HEK293 (cell line): ENCODE data around the gene FXYD5.

Experiments
- BCL11B ChIP-seq: fragments of 450-650 bp; formaldehyde crosslinking; IDR thresholded peaks from 2 replicates; pipeline ENCODE4 v1.5.1; 2016; ENCODE audit warnings: low read depth, missing biosample characterization, missing genetic modification characterization
- ELK4 ChIP-seq: IDR thresholded peaks from 2 replicates; pipeline ENCODE4 v1.6.1; 2011; ENCODE audit warnings: mild to moderate bottlenecking, low read depth, low read length, borderline replicate concordance
- GFI1B ChIP-seq: fragments of 450-650 bp; formaldehyde crosslinking; IDR thresholded peaks from 2 replicates; pipeline ENCODE4 v1.5.1; 2016; ENCODE audit warnings: missing biosample characterization, missing genetic modification characterization
- GLIS2 ChIP-seq: fragments of 450-650 bp; formaldehyde crosslinking; IDR thresholded peaks from 2 replicates; pipeline ENCODE4 v1.5.1; 2016; ENCODE audit warnings: missing biosample characterization, missing genetic modification characterization
- KLF16 ChIP-seq: fragments of 450-650 bp; formaldehyde crosslinking; IDR thresholded peaks from 2 replicates; pipeline ENCODE4 v1.5.1; 2017; ENCODE audit warnings: missing biosample characterization, missing genetic modification characterization
- KLF7 ChIP-seq: fragments of 450-650 bp; formaldehyde crosslinking; IDR thresholded peaks from 2 replicates; pipeline ENCODE4 v1.5.1; 2016; ENCODE audit warnings: missing biosample characterization, missing genetic modification characterization, borderline replicate concordance
- PRDM1 ChIP-seq: fragments of 450-650 bp; formaldehyde crosslinking; IDR thresholded peaks from 2 replicates; pipeline ENCODE4; 2016; ENCODE audit warnings: missing biosample characterization, missing genetic modification characterization
- PRDM4 ChIP-seq: fragments of 450-650 bp; formaldehyde crosslinking; IDR thresholded peaks from 2 replicates; pipeline ENCODE4 v1.5.1; 2017; ENCODE audit warnings: missing biosample characterization, missing genetic modification characterization
- TCF7L2 ChIP-seq: IDR thresholded peaks from 2 replicates; pipeline ENCODE4 v1.6.1; 2011; ENCODE audit warnings: low read depth, mild to moderate bottlenecking, inconsistent platforms, low read length, moderate library complexity, borderline replicate concordance
- WT1 ChIP-seq: fragments of 450-650 bp; formaldehyde crosslinking; IDR thresholded peaks from 2 replicates; pipeline ENCODE4 v1.5.1; 2016; ENCODE audit warnings: missing biosample characterization, missing genetic modification characterization
- ZBTB20 ChIP-seq: fragments of 450-650 bp; formaldehyde crosslinking; IDR thresholded peaks from 2 replicates; pipeline ENCODE4 v1.5.1; 2016; ENCODE audit warnings: missing biosample characterization, missing genetic modification characterization
- ZNF155 ChIP-seq: fragments of 450-650 bp; formaldehyde crosslinking; IDR thresholded peaks from 2 replicates; pipeline ENCODE4 v1.5.1; 2016; ENCODE audit warnings: missing biosample characterization, missing genetic modification characterization
- ZNF211 ChIP-seq: fragments of 450-650 bp; formaldehyde crosslinking; IDR thresholded peaks from 2 replicates; pipeline ENCODE4 v1.5.1; 2016; ENCODE audit warnings: low read depth, missing biosample characterization, missing genetic modification characterization
- ZNF366 ChIP-seq: fragments of 450-650 bp; formaldehyde crosslinking; conservative IDR thresholded peaks from 2 replicates; pipeline ENCODE4 v1.5.1; 2016; ENCODE audit warnings: missing biosample characterization, missing genetic modification characterization
- ZNF548 ChIP-seq: fragments of 450-650 bp; formaldehyde crosslinking; IDR thresholded peaks from 2 replicates; pipeline ENCODE4 v1.5.1; 2016; ENCODE audit warnings: missing biosample characterization, missing genetic modification characterization
- ZNF555 ChIP-seq: fragments of 450-650 bp; formaldehyde crosslinking; conservative IDR thresholded peaks from 2 replicates; pipeline ENCODE4 v1.5.1; 2017; ENCODE audit warnings: missing biosample characterization, mild to moderate bottlenecking, missing genetic modification characterization, inconsistent platforms
- ZNF658 ChIP-seq: fragments of 450-650 bp; formaldehyde crosslinking; IDR thresholded peaks from 2 replicates; pipeline ENCODE4; 2016; ENCODE audit warnings: missing biosample characterization, missing genetic modification characterization
- ZNF704 ChIP-seq: fragments of 450-650 bp; formaldehyde crosslinking; IDR thresholded peaks from 2 replicates; pipeline ENCODE4 v1.5.1; 2016; ENCODE audit warnings: missing biosample characterization, missing genetic modification characterization
- ZNF791 ChIP-seq: fragments of 450-650 bp; formaldehyde crosslinking; IDR thresholded peaks from 2 replicates; pipeline ENCODE4 v1.5.1; 2016; ENCODE audit warnings: missing biosample characterization, missing genetic modification characterization
- ZSCAN4 ChIP-seq: fragments of 450-650 bp; formaldehyde crosslinking; IDR thresholded peaks from 2 replicates; pipeline ENCODE4 v1.5.1; 2017; ENCODE audit warnings: missing biosample characterization, missing genetic modification characterization
- TF ChIP-seq, protein P1 (sequence below): fragments of 450-650 bp; IDR thresholded peaks from 2 replicates; pipeline ENCODE4 v1.5.1; 2018; ENCODE audit warnings: missing biosample characterization, missing genetic modification characterization
- TF ChIP-seq, protein P2 (sequence below): fragments of 450-650 bp; formaldehyde crosslinking; IDR thresholded peaks from 2 replicates; pipeline ENCODE4 v1.5.1; 2017; ENCODE audit warnings: missing biosample characterization, missing genetic modification characterization
- TF ChIP-seq, protein P3 (sequence below): fragments of 450-650 bp; formaldehyde crosslinking; IDR thresholded peaks from 2 replicates; pipeline ENCODE4 v1.5.1; 2016; ENCODE audit warnings: missing biosample characterization, missing genetic modification characterization, borderline replicate concordance

Gene FXYD5

DNA sequence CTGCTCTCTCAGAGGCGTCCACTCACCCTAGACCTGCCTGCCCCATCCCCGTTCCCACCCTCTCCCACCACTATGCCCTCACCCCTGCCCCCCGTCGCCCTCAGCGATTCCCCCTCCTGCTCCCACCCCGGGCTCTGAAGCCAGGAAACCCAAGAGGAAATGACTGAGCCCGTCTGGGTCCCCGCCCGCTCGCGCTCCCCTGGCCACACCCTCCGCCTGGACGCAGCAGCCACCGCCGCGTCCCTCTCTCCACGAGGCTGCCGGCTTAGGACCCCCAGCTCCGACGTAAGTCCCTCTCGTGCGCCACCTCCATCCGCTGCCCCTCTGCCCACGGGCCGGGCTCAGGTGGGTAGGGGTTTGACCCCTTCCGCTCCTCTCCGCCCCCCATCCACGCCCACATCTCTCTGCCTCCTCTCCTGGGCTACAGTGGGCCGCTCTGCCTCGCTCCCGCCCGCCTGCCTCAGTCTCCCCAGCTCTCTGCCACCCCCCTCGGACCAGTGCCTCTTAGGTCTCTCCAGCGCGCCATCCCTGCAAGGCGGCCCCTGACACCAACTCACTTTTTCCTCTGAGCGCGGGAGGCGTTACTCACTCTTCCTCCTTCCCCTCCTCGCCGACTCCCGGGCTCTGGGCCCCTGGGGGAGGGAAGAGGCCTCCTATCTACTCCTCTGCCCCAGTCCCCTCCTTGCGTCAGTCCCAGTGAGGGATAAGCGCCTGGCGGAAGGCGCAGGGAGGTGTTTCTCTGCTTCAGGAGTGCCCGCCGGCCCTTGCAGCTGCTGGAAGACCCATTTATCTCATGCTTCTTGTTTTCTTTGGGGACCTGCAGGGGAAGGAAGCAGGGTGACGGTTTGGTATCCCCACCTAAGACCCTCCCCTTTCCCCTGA, at the start of gene FXYD5 (continued):
- TF ChIP-seq ZNF211, result no peak
- TF ChIP-seq, protein P1, sequence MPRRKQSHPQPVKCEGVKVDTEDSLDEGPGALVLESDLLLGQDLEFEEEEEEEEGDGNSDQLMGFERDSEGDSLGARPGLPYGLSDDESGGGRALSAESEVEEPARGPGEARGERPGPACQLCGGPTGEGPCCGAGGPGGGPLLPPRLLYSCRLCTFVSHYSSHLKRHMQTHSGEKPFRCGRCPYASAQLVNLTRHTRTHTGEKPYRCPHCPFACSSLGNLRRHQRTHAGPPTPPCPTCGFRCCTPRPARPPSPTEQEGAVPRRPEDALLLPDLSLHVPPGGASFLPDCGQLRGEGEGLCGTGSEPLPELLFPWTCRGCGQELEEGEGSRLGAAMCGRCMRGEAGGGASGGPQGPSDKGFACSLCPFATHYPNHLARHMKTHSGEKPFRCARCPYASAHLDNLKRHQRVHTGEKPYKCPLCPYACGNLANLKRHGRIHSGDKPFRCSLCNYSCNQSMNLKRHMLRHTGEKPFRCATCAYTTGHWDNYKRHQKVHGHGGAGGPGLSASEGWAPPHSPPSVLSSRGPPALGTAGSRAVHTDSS (tag by site-specific recombination), result peak; percentile 85
- no peak for TF ChIP-seq ELK4
- TF ChIP-seq PRDM4 (tag by site-specific recombination), result no peak; the same call in none of the 2 replicates
- peak; percentile 70 for TF ChIP-seq ZSCAN4 (tag by site-specific recombination)
- peak; percentile 76; the same call in 1 of the 2 replicates for TF ChIP-seq BCL11B
- TF ChIP-seq ZNF704 (tag by site-specific recombination), result no peak; the same call in 1 of the 2 replicates
- no peak for TF ChIP-seq GFI1B (tag by site-specific recombination)
- TF ChIP-seq GLIS2 (tag by site-specific recombination), result peak; percentile 96
- TF ChIP-seq, protein P2, sequence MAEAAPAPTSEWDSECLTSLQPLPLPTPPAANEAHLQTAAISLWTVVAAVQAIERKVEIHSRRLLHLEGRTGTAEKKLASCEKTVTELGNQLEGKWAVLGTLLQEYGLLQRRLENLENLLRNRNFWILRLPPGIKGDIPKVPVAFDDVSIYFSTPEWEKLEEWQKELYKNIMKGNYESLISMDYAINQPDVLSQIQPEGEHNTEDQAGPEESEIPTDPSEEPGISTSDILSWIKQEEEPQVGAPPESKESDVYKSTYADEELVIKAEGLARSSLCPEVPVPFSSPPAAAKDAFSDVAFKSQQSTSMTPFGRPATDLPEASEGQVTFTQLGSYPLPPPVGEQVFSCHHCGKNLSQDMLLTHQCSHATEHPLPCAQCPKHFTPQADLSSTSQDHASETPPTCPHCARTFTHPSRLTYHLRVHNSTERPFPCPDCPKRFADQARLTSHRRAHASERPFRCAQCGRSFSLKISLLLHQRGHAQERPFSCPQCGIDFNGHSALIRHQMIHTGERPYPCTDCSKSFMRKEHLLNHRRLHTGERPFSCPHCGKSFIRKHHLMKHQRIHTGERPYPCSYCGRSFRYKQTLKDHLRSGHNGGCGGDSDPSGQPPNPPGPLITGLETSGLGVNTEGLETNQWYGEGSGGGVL (tag by site-specific recombination), result peak; percentile 99
- TF ChIP-seq ZNF791 (tag by site-specific recombination), result no peak
- TF ChIP-seq ZBTB20 (tag by site-specific recombination), result peak; percentile 100
- no peak for TF ChIP-seq ZNF155 (tag by site-specific recombination)
- TF ChIP-seq, protein P3, sequence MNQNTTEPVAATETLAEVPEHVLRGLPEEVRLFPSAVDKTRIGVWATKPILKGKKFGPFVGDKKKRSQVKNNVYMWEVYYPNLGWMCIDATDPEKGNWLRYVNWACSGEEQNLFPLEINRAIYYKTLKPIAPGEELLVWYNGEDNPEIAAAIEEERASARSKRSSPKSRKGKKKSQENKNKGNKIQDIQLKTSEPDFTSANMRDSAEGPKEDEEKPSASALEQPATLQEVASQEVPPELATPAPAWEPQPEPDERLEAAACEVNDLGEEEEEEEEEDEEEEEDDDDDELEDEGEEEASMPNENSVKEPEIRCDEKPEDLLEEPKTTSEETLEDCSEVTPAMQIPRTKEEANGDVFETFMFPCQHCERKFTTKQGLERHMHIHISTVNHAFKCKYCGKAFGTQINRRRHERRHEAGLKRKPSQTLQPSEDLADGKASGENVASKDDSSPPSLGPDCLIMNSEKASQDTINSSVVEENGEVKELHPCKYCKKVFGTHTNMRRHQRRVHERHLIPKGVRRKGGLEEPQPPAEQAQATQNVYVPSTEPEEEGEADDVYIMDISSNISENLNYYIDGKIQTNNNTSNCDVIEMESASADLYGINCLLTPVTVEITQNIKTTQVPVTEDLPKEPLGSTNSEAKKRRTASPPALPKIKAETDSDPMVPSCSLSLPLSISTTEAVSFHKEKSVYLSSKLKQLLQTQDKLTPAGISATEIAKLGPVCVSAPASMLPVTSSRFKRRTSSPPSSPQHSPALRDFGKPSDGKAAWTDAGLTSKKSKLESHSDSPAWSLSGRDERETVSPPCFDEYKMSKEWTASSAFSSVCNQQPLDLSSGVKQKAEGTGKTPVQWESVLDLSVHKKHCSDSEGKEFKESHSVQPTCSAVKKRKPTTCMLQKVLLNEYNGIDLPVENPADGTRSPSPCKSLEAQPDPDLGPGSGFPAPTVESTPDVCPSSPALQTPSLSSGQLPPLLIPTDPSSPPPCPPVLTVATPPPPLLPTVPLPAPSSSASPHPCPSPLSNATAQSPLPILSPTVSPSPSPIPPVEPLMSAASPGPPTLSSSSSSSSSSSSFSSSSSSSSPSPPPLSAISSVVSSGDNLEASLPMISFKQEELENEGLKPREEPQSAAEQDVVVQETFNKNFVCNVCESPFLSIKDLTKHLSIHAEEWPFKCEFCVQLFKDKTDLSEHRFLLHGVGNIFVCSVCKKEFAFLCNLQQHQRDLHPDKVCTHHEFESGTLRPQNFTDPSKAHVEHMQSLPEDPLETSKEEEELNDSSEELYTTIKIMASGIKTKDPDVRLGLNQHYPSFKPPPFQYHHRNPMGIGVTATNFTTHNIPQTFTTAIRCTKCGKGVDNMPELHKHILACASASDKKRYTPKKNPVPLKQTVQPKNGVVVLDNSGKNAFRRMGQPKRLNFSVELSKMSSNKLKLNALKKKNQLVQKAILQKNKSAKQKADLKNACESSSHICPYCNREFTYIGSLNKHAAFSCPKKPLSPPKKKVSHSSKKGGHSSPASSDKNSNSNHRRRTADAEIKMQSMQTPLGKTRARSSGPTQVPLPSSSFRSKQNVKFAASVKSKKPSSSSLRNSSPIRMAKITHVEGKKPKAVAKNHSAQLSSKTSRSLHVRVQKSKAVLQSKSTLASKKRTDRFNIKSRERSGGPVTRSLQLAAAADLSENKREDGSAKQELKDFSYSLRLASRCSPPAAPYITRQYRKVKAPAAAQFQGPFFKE (tag by site-specific recombination), result peak; percentile 96; the same call in 1 of the 2 replicates
- peak; percentile 16; the same call in 1 of the 2 replicates for TF ChIP-seq ZNF548 (tag by site-specific recombination)
- TF ChIP-seq KLF7 (tag by site-specific recombination), result peak; percentile 99
- TF ChIP-seq PRDM1 (tag by site-specific recombination), result peak; percentile 85
- peak; percentile 31; the same call in 1 of the 2 replicates for TF ChIP-seq ZNF658
- TF ChIP-seq KLF16, result peak; percentile 98
- TF ChIP-seq WT1 (tag by site-specific recombination), result peak; percentile 94
- no peak for TF ChIP-seq ZNF555 (tag by site-specific recombination)
- TF ChIP-seq TCF7L2, result no peak
- TF ChIP-seq ZNF366 (tag by site-specific recombination), result peak; percentile 99
